K562 (cell line): ENCODE results near the gene GABRP. TPM values are rescaled to one million over a fixed set of nuclear protein-coding genes. Genes with fewer than 3 reads are reported as not detected.

ENCODE experiments used
- ATAC-seq: fragments of 200-7000 bp; cut with Tn5 transposase; 3 replicates; pipeline ENCODE4 v1.9.1; 2020; ENCODE audit warnings: moderate library complexity
- BruUV-seq: library from RNA; stranded (reverse); fragments of 400-500 nt; replicated peaks from 2 replicates; lab custom pipeline; 2021; lab: Mats Ljungman, UMichigan
- CTCF ChIA-PET: fragments of 300-600 bp; formaldehyde crosslinking; extraction: SDS; loops from one replicate; lab custom pipeline; 2021; ENCODE audit warnings: low intra/inter-chr PET ratio; lab: Yijun Ruan, JAX
- POLR2A ChIA-PET: fragments of 300-600, 350-650 bp; sonication (Branson Sonifier 250); formaldehyde crosslinking; extraction: SDS; loops from one replicate; lab custom pipeline; 2021; ENCODE audit warnings: antibody characterized with exemption, inconsistent platforms; lab: Yijun Ruan, JAX
- DNase-seq, 4 experiments: peaks; one replicate each; pipeline versions ENCODE4 v3.0.0 to v3.0.0-alpha.2; 2011 to 2018; ENCODE audit warnings: low spot score in 3 of 4, mixed read lengths in 3 of 4; ENCODE audit errors: extremely low read depth in 1 of 4
- FAIRE-seq: peaks from 2 replicates; lab custom pipeline; 2011; peaks lifted over from hg19 to GRCh38; lab: Jason Lieb, UNC
- H2AFZ ChIP-seq: 2 replicates; pipeline ENCODE4 v1.6.0; 2011; ENCODE audit warnings: low read depth, low read length, control low read depth, inconsistent platforms
- H3K27ac ChIP-seq: fragments of 200-600 bp; 3 replicates; pipeline ENCODE4 v1.8.0; 2011; ENCODE audit warnings: low read depth, mild to moderate bottlenecking, control low read depth, inconsistent platforms, low read length, moderate library complexity, mixed read lengths; ENCODE audit errors: extremely low read depth
- H3K27me3 ChIP-seq, 2 experiments: fragments of 300-600 bp in 1 of 2; 2 replicates in 1 of 2; 3 replicates in 1 of 2; pipeline versions ENCODE4 v1.6.0 to v1.8.0; 2011; ENCODE audit warnings: inconsistent platforms in 2 of 2, low read length in 2 of 2, mild to moderate bottlenecking in 1 of 2, mixed read lengths in 1 of 2, moderate library complexity in 1 of 2; ENCODE audit not compliant: control insufficient read depth in 2 of 2, insufficient read depth in 2 of 2
- H3K36me3 ChIP-seq: fragments of 300-600 bp; 3 replicates; pipeline ENCODE4 v1.8.0; 2011; ENCODE audit warnings: mild to moderate bottlenecking, low read length, inconsistent platforms; ENCODE audit not compliant: control insufficient read depth, insufficient read depth
- H3K4me1 ChIP-seq, 2 experiments: fragments of 200-600 bp in 1 of 2; replicated peaks in 1 of 2; 2 replicates in 1 of 2; 3 replicates in 1 of 2; pipeline versions ENCODE4 v1.5.1 to v1.8.0; 2011; ENCODE audit warnings: inconsistent platforms in 2 of 2, low read length in 2 of 2, mild to moderate bottlenecking in 1 of 2, mixed read lengths in 1 of 2, moderate library complexity in 1 of 2; ENCODE audit not compliant: control insufficient read depth in 2 of 2, insufficient read depth in 2 of 2
- H3K4me2 ChIP-seq: 2 replicates; pipeline ENCODE4 v1.6.1; 2011; ENCODE audit warnings: low read length, control low read depth, inconsistent platforms, mixed read lengths; ENCODE audit not compliant: insufficient read depth
- H3K4me3 ChIP-seq: fragments of 200-600 bp; sonication (generic), shearing (Covaris generic); 2 replicates; pipeline ENCODE4 v1.5.1; 2016; ENCODE audit warnings: control low read depth, inconsistent platforms
- H3K79me2 ChIP-seq: fragments of 200-600 bp; 3 replicates; pipeline ENCODE4 v1.8.0; 2011; ENCODE audit warnings: low read length, inconsistent platforms; ENCODE audit not compliant: control insufficient read depth, insufficient read depth
- H3K9ac ChIP-seq, 2 experiments: 2 replicates each; pipeline versions ENCODE4 v1.6.0 to v1.6.1; 2011; ENCODE audit warnings: low read depth in 2 of 2, low read length in 2 of 2, control low read depth in 1 of 2, inconsistent platforms in 1 of 2, mild to moderate bottlenecking in 1 of 2, mixed read lengths in 1 of 2; ENCODE audit not compliant: insufficient read depth in 1 of 2
- H3K9me1 ChIP-seq: one replicate; pipeline ENCODE4 v1.6.0; 2011; ENCODE audit warnings: inconsistent platforms, mild to moderate bottlenecking, low read length, moderate library complexity; ENCODE audit not compliant: control insufficient read depth, insufficient read depth
- H3K9me3 ChIP-seq: replicated peaks from 2 replicates; pipeline ENCODE4 v1.5.1; 2011; ENCODE audit warnings: low read depth, low read length, inconsistent platforms; ENCODE audit not compliant: control insufficient read depth, insufficient read depth
- H4K20me1 ChIP-seq: replicated peaks from 2 replicates; pipeline ENCODE4 v1.6.1; 2011; ENCODE audit warnings: low read length, inconsistent platforms, mixed read lengths; ENCODE audit not compliant: control insufficient read depth, insufficient read depth
- ATF2 ChIP-seq: sonication (generic); formaldehyde crosslinking; IDR thresholded peaks from 2 replicates; pipeline ENCODE4 v1.8.1; 2022; ENCODE audit warnings: missing genetic modification reagents
- MXD1 ChIP-seq: fragments of 250-450 bp; sonication (Bioruptor Pico); IDR thresholded peaks from 2 replicates; pipeline ENCODE4 v1.8.0; 2021; ENCODE audit warnings: borderline replicate concordance, mild to moderate bottlenecking, moderate library complexity; ENCODE audit not compliant: poor library complexity, severe bottlenecking
- TCF3 ChIP-seq: sonication (generic); formaldehyde crosslinking; IDR thresholded peaks from 2 replicates; pipeline ENCODE4 v1.4.0; 2020; ENCODE audit warnings: mild to moderate bottlenecking, missing genetic modification reagents
- U2AF2 ChIP-seq: fragments of 200-400 bp; formaldehyde crosslinking; optimal IDR thresholded peaks from 2 replicates; pipeline ENCODE3; 2017; ENCODE audit warnings: low read depth, mild to moderate bottlenecking, low read length
- in situ Hi-C: fragments of 300-500 bp; cut with MboI; formaldehyde crosslinking; loops from 4 replicates; pipeline ENCODE4 v1.15.0; 2018; ENCODE audit warnings: inconsistent platforms, mixed read lengths
- intact Hi-C: fragments of 100-400 bp; cut with micrococcal nuclease; formaldehyde crosslinking; loops from 2 replicates; pipeline ENCODE4 v1.14.2; 2022
- polyA plus RNA-seq, 8 experiments: library from polyadenylated mRNA; depleted of rRNA in 4 of 8; stranded (reverse) in 5 of 8; unstranded in 3 of 8; fragments of >200 nt; fragmentation: Nextera tagmentation in 2 of 8; fragmentation: Illumina TruSeq in 1 of 8; extraction: Ambion mirVana in 2 of 8; extraction: Trizol in 1 of 8; gene quantifications; 2 replicates each; pipeline versions ENCODE4 v1.2.1 to v1.2.3, GENCODE V29; 2011 to 2014; ENCODE audit warnings: inconsistent platforms in 1 of 8, missing spikeins in 1 of 8
- total RNA-seq, 7 experiments: library from RNA; depleted of rRNA in 6 of 7; stranded (reverse); fragments of >200 nt in 6 of 7; fragmentation: Illumina TruSeq in 2 of 7; extraction: Trizol in 2 of 7; gene quantifications; 2 replicates each; pipeline versions ENCODE4 v1.2.1 to v1.2.3, GENCODE V29; 2011 to 2021; ENCODE audit warnings: low replicate concordance in 1 of 7

The GABRP gene
- total and polyA plus RNA-seq, 9 of the 15 experiments (the other 6 are each of a cell fraction or from before 2014, with no cell fraction given) = not detected

DNA sequence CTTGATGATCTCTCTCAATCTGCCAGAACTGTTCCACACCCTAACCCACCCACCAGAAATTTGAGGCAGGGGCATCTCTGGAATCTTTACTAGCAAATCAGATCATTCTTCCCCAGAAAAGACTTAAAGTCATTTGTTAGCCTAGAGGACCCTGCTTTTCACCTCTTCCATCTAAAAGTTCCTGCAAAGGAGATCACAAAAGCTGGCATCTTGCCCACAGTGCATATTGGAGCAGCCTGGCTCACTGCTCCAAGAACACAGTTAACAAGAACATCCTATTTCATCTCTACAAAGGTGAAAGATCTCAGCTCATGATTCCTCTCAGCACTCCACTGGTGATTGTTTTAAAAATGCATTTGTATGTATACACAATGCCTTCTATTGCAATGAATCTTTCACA is 36.3 kb downstream of the GABRP start:
- POLR2A ChIA-PET = no interaction called here
- no peak for DNase-seq
- CTCF ChIA-PET = no interaction called here
- Histone ChIP-seq H3K27ac (no peak overlapping the region), H3K9ac (no peak overlapping the region)
- no peak for TF ChIP-seq U2AF2
- no peak for TF ChIP-seq ATF2 (CRISPR knock-in tag)
- no peak for TF ChIP-seq TCF3 (CRISPR knock-in tag)
- TF ChIP-seq MXD1 (CRISPR knock-in tag) = no peak
- TF ChIP-seq, all 486 proteins: peak for 0
- H3K9me3 ChIP-seq = no peaks in the 10 kb centered on the region
- H3K9me1 ChIP-seq = no peaks in the 10 kb centered on the region
- H4K20me1 ChIP-seq = no peaks in the 10 kb centered on the region
- H3K79me2 ChIP-seq = no peaks in the 10 kb centered on the region
- H3K4me1 ChIP-seq = no peaks in the 10 kb centered on the region
- no peak for FAIRE-seq
- in situ Hi-C loops (no loop called here), intact Hi-C loops (loop anchor here (10.0 kb wide), 1 partner anchor 345 kb away; no protein-coding TSS in a partner anchor)
- no peak overlapping the region for H3K4me2 ChIP-seq
- no peak for ATAC-seq
- H3K4me3 ChIP-seq = no peak overlapping the region
- no peaks in the 10 kb centered on the region for H3K36me3 ChIP-seq
- H2AFZ ChIP-seq = no peak overlapping the region
- no peaks in the 10 kb centered on the region for H3K27me3 ChIP-seq
- BruUV-seq = no TSS peak
